NT2/D1 (cell line): ENCODE data around the gene MARCHF3.

Experiments
- SUZ12 ChIP-seq: IDR thresholded peaks from 2 replicates; pipeline ENCODE4 v1.6.1; 2011; ENCODE audit not compliant: insufficient read length, insufficient read depth; ENCODE audit errors: extremely low read depth
- YY1 ChIP-seq: IDR thresholded peaks from 2 replicates; pipeline ENCODE4 v1.6.1; 2011; ENCODE audit not compliant: insufficient read length, insufficient read depth
- ZNF274 ChIP-seq: IDR thresholded peaks from 2 replicates; pipeline ENCODE4 v1.6.1; 2011; ENCODE audit warnings: mild to moderate bottlenecking, low read depth, low read length

DNA sequence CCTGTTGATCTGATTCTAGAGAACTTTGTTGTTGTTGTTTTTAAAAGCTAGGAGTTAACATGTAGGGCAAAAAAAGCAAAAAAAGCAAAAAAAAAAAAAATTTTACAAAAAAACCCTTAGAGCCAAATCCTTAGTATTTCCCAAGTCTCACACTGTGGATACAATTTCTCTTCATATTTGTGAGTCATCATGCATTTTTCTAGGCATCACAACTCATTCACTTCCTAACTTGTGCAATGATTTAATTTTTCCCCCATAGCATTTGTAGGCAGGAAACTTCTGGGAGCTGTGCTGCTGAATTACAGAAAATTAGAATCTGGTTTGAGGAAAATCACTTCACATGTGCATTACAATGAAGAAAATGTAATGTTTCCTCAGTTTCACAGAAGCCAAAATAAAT, 91.9 kb downstream of the MARCHF3 start:
- no peak for TF ChIP-seq YY1
- no peak for TF ChIP-seq ZNF274
- TF ChIP-seq SUZ12 = no peak
